Measurements from ENCODE around the gene TBX20. TPM values are rescaled to one million over a fixed set of nuclear protein-coding genes. Genes with fewer than 3 reads are reported as not detected.

TBX20 gene
- total RNA-seq, 1 experiment from 2014 or later, result not detected

GRCh38 chr7:35263396-35263795 is 9.5 kb upstream of the TBX20 start:
- H4K5ac ChIP-seq (ENCODE audit: insufficient read length, low read depth, low read length), result no peak overlapping the region
- no peak overlapping the region for H2AFZ ChIP-seq (ENCODE audit: low read length)
- no peak overlapping the region for H3T11ph ChIP-seq (ENCODE audit: low read length)
- no peak overlapping the region for H4K8ac ChIP-seq (replicated peaks; ENCODE audit: insufficient read length, low read depth, low read length)
- H2BK12ac ChIP-seq (ENCODE audit: insufficient read length, low read depth, low read length), result no peak overlapping the region
- peaks cover 46% of the 10 kb centered on the region for H3K27me3 ChIP-seq (ENCODE audit: insufficient read depth, low read length)
- H2BK20ac ChIP-seq (ENCODE audit: low read depth, low read length, poor library complexity, severe bottlenecking), result no peak overlapping the region
- peaks cover 28 to 39% of the 10 kb centered on the region in 2 experiments for H3K4me1 Mint-ChIP-seq
- no peak overlapping the region for H2AK5ac ChIP-seq (ENCODE audit: insufficient read length, low read length)
- no peak overlapping the region for H2BK5ac ChIP-seq (ENCODE audit: insufficient read length, low read length)
- H3K18ac ChIP-seq (ENCODE audit: insufficient read length, low read depth, low read length), result no peak overlapping the region
- peaks cover 6% of the 10 kb centered on the region; the same call in 1 of the 2 replicates for H3K4me1 ChIP-seq (ENCODE audit: insufficient read depth, low read length)
- H3K23ac ChIP-seq (ENCODE audit: insufficient read length, low read depth, low read length), result no peak overlapping the region
- no peak overlapping the region for H2BK15ac ChIP-seq (ENCODE audit: low read depth, low read length)
- H3K4ac ChIP-seq (ENCODE audit: low read depth, low read length), result no peak overlapping the region
- no peaks in the 10 kb centered on the region for H4K20me1 ChIP-seq (ENCODE audit: control insufficient read depth, insufficient read depth, insufficient read length)
- no peak for TF ChIP-seq CTCF (conservative IDR thresholded peaks at IDR 0.05)
- no peak overlapping the region for H3K4me3 Mint-ChIP-seq
- no CpG with 5 or more reads among the region's 2 CpGs for WGBS (ENCODE audit: extremely low coverage, insufficient read length, low lambda C conversion rate)
- DNase-seq, result no peak
- H3K79me2 ChIP-seq (ENCODE audit: insufficient read depth, low read length), result no peaks in the 10 kb centered on the region
- no peak overlapping the region for H2BK120ac ChIP-seq (ENCODE audit: low read depth, low read length, poor library complexity, severe bottlenecking)
- no peak overlapping the region for H3K56ac ChIP-seq (ENCODE audit: insufficient read length, low read depth, low read length)
- H3K9me3 ChIP-seq (ENCODE audit: control insufficient read depth, low read depth, low read length), result no peaks in the 10 kb centered on the region
- H3K14ac ChIP-seq (ENCODE audit: insufficient read depth, low read length), result no peak overlapping the region
- H3K9ac ChIP-seq (ENCODE audit: extremely low read depth, insufficient read length, low read length), result no peak overlapping the region
- no peak overlapping the region for H3K4me2 ChIP-seq (ENCODE audit: insufficient read depth, insufficient read length, low read length)
- no peaks in the 10 kb centered on the region for H3K36me3 Mint-ChIP-seq (ENCODE audit: insufficient read depth in 1 of 3, low read depth in 3 of 3)
- H3K27ac Mint-ChIP-seq, result no peak overlapping the region
- H3K27me3 Mint-ChIP-seq (ENCODE audit: low read depth), result peaks cover 80% of the 10 kb centered on the region
- no peak overlapping the region for H3K27ac ChIP-seq (ENCODE audit: insufficient read length, low read depth, low read length)
- H3K79me1 ChIP-seq (ENCODE audit: insufficient read depth, low read depth, low read length, poor library complexity, severe bottlenecking), result no peaks in the 10 kb centered on the region
- H3K9me3 Mint-ChIP-seq, result no peaks in the 10 kb centered on the region
- peaks cover 14% of the 10 kb centered on the region for H3K23me2 ChIP-seq (ENCODE audit: insufficient read length, low read depth, low read length, poor library complexity, severe bottlenecking)
- no peak overlapping the region for H4K91ac ChIP-seq (ENCODE audit: insufficient read length, low read depth, low read length)
